Stimulated activated CD4-positive, alpha-beta T cell treated with anti-CD3 and anti-CD28 coated beads, Interleukin-4, amount 100 ng/mL, for 24 hours (primary cell): ENCODE results near the gene NAB2.
A peak's percentile ranks its signal among the peaks of the same experiment; 100 is the strongest.
"Not testable (repeated sequence)": the region's sequence is repeated elsewhere in the genome, so short reads cannot be mapped to it uniquely, and the experiment has no call there.

Experiments
- DNase-seq: peaks from one replicate; pipeline ENCODE4 v3.0.0-alpha.2; 2020

NAB2 gene

GRCh38 chr12:57112492-57113294 lies 23.8 kb downstream of the NAB2 start:
- DNase-seq = no peak

GRCh38 chr12:57116580-57117281 lies 27.8 kb downstream of the NAB2 start:
- no peak for DNase-seq

- DNase-seq = no peak
These were observed 29.9 kb downstream of the NAB2 start for GRCh38 chr12:57118711-57119271.

GRCh38 chr12:57119294-57120085 lies 30.6 kb downstream of the NAB2 start:
- DNase-seq = no peak

GRCh38 chr12:57120718-57121117 lies 31.8 kb downstream of the NAB2 start:
- not testable (repeated sequence) for DNase-seq

GRCh38 chr12:57123813-57124212 lies 34.9 kb downstream of the NAB2 start:
- no peak for DNase-seq

- peak; percentile 86 for DNase-seq
These were observed 35.5 kb downstream of the NAB2 start for GRCh38 chr12:57124261-57124877.

GRCh38 chr12:57126061-57126460 lies 37.1 kb downstream of the NAB2 start:
- no peak for DNase-seq

- no peak for DNase-seq
These were observed 37.6 kb downstream of the NAB2 start for GRCh38 chr12:57126561-57126960.

- DNase-seq = peak; percentile 62
These were observed 38.3 kb downstream of the NAB2 start for GRCh38 chr12:57127101-57127725.

GRCh38 chr12:57127726-57128518 lies 39.0 kb downstream of the NAB2 start, which contains the start of gene LRP1:
LRP1 (plus strand) TSS chr12:57128483; CDS start chr12:57128965, 482 bp downstream.
- DNase-seq = peak; percentile 78

GRCh38 chr12:57128519-57129247 lies 39.8 kb downstream of the NAB2 start:
- peak; percentile 7 for DNase-seq

- no peak for DNase-seq
These were observed 40.5 kb downstream of the NAB2 start for GRCh38 chr12:57129321-57129842.

- no peak for DNase-seq
These were observed 41.0 kb downstream of the NAB2 start for GRCh38 chr12:57129889-57130288.

- DNase-seq = no peak
These were observed 42.0 kb downstream of the NAB2 start for GRCh38 chr12:57130941-57131340.

GRCh38 chr12:57131896-57132744 lies 43.2 kb downstream of the NAB2 start:
- DNase-seq = no peak

- no peak for DNase-seq
These were observed 44.2 kb downstream of the NAB2 start for GRCh38 chr12:57133013-57133569.

- DNase-seq = no peak
These were observed 45.0 kb downstream of the NAB2 start for GRCh38 chr12:57133916-57134315.

- no peak for DNase-seq
These were observed 46.0 kb downstream of the NAB2 start for GRCh38 chr12:57134949-57135348.
